NK-92 (cell line): ENCODE data around the gene EIPR1.
"Not testable (repeated sequence)": the region's sequence is repeated elsewhere in the genome, so short reads cannot be mapped to it uniquely, and the experiment has no call there.

Experiments used
- DNase-seq: peaks from one replicate; lab custom pipeline; 2025; ENCODE audit not compliant: unreplicated experiment; lab: John Stamatoyannopoulos, UW

Gene EIPR1

DNA sequence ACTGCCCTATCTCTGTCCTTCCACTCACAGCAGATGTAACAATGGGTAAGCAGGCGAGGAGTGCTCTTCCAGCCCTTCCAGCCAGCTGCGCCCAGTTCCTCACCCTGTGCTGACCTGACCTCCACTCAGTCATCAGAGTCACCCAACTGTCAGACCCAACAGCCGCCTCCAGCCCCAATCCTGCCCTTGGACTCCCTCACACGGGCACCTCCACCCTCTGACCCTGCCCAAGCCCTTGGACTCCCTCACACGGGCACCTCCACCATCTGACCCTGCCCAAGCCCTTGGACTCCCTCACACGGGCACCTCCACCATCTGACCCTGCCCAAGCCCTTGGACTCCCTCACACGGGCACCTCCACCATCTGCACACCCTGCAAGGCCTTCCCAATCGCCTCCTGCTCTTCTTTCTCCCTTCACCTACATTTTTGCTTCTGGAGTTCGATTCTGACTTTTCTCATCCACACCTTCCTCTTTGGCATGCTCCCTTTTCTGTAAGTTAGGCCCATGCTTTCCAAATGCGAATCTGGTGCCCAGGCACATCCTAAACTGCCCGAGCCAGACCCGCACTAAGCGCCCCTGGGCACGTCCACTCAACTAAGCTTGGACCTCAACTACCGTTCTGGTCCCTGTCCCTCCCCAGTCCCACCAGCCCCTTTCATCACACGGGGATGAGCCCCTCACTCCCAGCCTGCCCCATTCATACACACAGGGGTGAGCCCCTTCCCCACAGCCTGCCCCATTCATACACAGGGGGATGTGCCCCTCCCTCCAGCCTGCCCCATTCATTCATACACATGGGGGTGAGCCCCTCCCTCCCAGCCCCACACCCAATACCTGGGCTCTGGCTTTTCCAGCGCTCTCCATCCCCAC is 15.9 kb downstream of the EIPR1 start:
- DNase-seq: no peak

DNA sequence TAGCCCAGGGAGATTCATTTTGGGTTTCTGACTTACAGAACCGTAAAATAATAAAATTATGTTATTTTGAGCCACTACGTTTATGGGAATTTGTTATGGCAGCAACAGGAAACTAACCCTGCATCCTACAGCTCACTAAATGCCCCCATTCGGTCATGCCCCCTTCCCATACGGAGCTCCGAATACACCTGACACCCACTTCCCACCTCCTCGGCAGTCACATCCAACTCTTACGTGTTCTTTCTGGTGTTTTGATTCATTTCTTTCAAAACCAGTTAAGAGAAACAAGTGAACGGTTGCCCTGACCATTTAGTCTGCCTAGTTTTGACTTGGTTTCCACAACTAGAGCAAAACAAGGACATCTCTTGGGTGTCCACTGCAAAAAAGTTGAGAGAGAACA is 19.7 kb downstream of the EIPR1 start:
- no peak for DNase-seq

DNA sequence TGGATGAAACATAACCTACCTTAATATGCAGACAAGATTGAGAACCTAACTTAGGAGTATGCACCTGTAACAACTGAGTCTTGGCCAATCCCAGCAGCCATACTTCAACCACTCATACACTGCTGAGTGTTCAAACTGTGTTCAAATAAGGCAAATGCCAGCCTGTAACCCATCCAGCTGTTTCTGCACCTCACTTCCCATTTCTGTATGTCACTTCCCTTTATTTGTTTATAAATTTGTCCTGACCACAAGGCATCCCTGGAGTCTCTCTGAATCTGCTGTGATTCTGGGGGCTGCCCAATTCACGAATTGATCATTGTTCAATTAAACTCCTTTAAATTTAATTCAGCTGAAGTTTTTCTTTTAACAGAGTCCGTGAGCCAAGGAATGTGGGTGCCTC is 20.2 kb downstream of the EIPR1 start:
- DNase-seq: not testable (repeated sequence)

DNA sequence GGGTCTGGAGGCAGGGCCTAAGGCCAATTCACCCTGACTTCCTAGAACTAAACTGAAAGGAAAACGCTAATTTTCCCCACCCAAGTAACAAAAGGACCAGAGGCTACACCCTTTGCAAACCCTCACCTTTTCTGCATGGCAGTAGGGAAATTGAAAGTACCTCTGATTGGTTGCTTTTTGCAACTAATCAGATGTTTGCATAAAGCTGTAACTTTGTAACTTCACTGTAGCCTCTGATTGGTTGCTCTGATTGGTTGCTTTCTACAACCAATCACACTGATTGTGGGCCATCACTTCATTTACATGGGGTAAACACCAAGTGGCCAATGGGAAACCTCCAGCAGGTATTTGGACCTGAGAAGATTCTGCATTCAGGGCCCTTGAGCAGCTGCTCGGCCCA is 20.8 kb downstream of the EIPR1 start:
- no peak for DNase-seq

DNA sequence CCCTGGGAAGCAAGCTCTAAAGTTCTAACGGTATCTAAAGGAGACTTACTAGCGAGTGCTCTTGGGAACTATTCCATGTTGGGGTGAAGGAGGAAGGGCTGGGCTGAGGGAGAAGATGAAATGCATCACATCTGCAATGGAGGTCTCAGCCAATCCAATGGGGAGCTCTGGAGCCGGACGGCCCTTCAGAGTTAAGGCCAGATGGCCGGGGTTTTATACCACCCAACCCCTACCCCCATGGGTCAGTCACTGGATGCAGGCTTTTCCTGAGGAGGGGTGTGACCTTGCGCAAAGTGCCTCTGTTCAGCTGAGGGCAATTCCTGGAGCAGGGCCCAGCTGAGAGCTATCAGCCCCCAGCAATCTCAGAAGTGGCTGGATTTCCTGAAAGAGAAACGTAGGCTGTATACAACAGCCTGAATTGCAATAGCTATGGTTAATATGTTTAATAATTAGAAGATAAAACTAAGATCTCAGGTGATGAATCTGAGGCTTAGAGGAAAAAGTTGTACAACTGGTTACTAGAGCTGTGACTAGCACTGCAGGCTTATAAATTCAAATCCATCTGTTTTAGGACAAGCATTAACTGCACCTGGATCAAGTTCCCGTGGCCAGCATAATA is 21.6 kb downstream of the EIPR1 start:
- no peak for DNase-seq

DNA sequence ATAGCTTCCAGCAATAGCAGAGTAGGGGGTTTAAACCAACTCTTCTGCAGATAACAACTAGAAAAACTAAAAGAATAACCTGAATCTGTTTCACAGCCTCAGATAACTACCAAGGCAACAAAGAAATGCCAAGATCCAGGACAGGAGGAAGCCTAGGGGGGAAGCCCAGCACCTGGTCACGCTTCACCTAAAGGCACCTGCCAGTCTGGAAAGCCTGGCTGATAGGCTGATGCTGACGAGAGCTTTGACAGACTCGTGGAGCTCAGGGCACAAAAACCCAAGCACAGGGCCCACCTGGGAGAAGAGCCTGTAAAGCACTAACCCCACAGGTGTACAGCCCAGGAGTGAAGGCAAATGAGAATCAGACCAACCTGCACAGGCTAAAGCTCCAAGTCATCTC is 22.6 kb downstream of the EIPR1 start:
- no peak for DNase-seq

DNA sequence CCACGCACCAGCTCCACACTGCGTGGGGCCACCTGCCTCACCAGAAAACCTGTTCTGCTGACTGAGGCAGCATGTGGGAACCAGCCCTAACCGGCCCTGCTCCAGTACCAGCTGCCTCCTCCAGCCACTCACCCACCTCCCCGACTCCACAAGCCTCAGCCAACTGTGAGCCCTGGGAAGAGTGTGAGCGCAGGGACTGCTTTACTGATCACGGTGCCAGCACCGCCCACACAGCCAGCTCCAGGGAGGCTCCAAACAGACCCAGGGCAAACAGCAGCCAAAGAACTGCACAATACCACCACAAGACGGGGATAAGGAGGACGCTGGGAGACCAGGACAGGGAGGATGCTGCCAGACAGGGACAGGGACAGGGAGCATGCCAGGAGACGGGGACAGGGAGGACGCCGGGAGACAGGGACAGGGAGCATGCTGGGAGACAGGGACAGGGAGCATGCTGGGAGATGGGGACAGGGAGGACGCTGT is 28.4 kb downstream of the EIPR1 start:
- DNase-seq: no peak

DNA sequence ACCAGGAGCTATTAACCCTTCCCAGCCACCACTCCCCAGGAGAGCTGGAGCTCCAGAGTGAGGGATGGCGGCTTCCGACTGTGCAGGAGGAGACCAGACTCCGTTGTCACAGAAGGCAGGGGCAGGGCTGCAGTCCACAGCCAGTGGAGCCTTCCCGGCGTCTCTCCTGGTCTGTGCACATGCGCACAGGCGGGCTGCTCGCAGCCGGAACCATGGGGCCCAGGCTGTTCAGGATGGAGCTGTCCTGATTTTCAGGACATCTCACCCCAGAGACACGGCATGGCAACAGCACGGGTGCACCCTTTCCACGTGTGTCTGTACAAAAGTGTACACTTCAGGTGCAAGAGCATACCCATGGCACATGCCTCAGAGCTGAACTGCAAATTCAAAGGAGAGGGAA is 28.9 kb downstream of the EIPR1 start:
- no peak for DNase-seq

DNA sequence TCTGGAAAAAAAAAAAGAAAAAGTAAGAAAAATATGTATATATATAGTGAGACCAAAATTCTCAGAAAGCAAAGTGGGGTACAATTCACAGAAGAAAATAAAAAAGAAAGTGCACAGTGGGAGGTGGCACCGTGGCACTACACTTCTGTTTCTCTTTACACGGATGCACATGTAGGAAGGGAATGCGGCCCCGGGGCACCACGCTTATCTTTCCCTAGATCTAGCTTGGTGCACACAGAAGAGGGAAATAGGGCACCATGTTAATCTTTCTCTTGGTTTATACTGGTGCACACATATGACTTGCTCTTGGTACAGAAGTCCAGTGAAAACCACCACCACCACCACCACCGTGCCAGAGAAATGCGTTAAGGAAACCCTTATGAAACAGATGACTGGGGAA is 32.0 kb downstream of the EIPR1 start:
- DNase-seq: no peak

DNA sequence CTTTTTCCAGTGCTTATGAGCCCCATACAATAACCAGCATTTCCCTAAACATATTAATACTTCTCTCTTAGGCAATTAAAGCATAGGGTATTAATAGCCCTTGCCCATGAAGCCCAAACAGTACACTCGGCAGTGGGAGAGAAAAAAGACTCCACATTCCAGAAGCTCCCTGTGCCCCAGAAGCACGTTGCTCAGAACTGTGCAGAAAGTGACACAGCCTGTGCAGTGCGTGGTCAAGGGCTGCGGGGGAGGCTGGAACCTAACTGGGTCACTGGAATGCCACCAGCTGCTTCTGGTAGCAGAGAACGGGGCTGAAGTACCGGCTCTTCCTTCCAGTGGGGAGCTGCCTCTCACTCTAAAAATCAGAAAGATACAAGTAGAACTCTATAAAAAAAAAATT is 32.7 kb downstream of the EIPR1 start:
- no peak for DNase-seq

DNA sequence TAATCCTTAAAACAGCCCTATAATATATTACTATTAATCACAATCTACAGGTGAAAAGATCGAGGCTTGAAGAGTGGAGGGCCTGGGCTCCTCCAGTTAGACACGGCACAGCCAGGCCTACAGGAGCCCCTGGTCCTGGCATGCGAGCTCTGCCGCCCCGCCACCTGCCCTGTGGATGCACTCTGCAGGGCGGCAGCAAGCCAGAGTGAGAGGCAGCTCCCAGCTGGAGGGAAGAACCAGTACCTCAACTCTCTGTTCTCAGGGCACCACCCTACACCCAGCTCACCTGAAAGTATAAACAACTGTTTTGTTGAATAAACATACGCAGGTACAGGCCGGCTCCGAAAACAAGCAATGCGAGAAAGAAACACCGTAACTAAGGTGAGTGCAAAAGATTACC is 34.6 kb downstream of the EIPR1 start:
- no peak for DNase-seq

DNA sequence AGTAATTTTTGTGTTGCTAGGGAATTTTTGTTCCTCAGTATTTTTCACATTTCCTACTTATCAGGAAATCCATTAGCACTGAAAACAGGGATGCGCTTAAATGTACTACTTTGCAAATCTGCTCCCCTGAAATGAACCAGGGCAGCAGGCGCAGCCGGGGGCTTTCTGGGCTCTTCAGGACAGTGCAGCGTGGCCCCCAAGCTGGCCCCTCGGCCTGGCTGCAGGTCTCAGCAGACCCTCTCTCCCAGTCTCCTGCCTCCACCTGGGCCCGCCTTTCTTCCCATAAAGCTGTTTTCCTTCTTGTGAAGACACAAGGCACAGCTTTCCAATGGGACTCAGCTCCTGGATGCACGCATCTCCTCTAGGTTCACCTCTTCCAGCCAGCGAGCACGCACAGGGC is 35.3 kb downstream of the EIPR1 start:
- DNase-seq: no peak

DNA sequence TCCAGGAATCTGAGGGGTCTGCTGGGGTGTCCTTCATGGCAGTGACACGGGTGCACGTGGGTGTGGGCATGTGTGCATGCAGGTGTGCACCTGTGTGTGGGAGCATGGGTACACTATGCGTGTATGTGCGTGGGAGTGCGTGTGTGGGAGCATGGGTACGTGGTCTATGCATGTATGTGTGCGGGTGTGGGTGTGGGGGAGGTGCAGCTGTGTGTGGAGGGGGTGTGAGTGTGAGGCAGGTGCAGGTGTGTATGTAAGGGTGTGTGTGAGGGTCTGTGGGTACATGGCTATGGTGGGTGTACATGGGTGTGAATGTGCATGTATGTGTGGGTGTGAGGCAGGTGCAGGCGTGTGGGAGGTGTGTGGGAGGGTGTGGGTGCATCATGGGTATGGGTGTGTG is 36.3 kb downstream of the EIPR1 start:
- no peak for DNase-seq

DNA sequence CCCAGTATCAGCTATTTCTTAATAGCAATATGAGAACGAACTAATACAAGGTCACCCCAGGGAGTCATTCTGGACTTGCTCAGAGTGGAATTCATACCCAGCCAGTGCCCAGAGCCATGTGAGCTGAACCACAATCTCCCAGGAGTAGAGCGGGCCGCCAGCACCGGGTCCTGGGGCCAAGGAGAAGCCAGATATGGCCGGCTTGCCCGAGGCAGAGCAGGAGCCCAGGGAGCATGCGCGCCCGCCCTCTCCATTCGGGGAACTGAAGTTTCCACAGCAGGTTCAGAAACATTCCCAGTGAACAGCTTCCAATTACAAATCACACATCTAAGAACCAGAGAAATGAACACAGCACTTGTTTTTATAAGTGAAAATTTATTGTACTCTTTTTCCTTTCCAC is 37.5 kb downstream of the EIPR1 start:
- DNase-seq: no peak

DNA sequence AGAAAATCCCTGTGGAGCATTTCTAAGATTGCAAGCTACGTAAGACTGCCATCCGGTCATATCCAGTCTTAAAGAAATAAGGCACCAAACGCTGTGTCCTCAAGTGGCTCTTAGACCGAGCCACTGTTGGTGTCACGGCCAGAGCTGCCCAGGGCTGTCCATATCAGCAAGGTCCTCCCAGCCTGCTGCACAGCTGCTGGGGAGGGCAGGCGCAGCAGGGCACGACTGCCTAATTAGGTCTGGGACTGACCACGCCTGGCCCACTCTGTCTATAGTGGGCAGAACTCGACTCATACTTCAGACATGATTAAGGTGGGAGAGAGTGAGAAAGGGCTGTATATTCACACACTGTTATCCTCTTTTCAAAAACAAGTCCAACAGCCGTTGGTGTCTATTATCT is 39.3 kb downstream of the EIPR1 start:
- no peak for DNase-seq

DNA sequence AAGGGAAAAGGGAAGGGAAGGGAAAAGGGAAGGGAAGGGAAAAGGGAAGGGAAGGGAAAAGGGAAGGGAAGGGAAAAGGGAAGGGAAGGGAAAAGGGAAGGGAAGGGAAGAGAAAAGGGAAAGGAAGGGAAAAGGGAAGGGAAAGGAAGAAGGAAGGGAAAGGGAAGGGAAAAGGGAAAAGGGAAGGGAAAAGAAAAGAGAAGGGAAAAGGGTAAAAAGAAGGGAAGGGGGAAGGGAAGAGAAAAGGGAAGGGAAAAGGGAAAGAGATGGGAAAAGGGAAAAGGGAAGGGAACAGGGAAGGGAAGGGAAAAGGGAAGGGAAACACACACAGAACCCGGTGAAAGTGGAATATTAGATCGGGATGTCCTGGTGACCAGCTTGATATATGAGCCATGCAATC is 40.8 kb downstream of the EIPR1 start:
- no peak for DNase-seq

DNA sequence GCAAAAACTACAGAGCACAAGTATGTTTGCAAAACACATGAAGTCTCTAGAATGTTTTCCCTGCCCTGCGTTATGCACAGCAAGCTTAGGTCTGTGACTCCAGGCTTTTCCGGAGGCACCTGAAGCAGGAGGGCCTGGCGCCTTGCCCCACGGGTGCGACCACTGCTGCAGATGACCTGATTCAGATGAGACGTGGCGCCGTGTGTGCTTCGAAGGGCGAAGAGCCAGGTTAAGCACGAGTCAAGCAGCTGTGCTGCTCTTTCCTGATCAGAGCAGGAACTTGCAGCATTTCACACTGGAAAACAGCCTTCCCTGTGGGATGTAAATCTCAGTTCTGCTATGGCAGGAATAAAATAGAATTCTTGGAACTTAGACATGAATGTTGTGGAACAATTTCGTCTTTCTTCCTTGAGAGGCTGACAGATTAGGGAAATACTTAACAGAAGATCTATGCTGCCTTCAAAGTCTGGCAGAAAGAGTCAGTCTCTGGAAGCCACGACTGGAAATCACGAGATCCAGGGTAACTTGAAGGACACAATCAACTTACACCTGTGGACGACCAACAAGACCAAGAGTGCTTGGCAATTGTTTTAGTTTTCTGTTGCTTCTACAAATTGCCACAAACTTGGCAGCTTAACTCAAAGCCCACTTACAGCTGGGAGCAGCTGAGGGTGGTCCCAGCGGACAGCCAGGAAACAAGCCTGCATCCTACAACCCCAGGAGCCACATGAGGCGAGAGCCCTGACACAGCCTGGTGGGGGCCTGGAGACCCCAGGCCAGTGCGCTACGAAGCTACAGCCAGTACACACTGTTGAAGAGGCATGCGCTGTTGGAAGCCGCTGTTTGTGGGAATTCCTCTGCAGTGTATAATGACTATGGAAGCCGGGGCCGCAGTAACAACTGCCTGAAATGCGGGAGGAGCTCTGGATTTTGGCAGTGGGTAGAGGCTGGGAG is 42.9 kb downstream of the EIPR1 start:
- no peak for DNase-seq

DNA sequence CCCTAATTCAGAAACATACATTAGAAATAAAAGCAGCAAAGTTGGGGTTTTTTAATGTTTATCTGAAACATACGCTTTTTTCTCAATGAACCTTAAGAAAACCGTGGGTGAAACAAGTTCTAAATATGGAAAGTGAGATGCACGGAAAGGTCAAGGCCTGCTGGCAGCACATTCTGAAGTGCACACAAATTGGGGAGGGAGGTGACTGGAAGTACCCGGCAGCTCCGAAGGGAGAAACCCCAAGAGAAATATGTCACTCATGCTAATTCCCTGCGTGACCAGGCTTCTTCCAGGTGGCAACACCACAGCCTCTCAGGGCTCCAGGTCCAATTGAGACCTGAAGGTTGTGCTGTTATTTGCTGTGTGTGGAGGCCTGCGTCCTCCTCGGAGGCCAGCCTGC is 45.5 kb downstream of the EIPR1 start:
- DNase-seq: no peak

DNA sequence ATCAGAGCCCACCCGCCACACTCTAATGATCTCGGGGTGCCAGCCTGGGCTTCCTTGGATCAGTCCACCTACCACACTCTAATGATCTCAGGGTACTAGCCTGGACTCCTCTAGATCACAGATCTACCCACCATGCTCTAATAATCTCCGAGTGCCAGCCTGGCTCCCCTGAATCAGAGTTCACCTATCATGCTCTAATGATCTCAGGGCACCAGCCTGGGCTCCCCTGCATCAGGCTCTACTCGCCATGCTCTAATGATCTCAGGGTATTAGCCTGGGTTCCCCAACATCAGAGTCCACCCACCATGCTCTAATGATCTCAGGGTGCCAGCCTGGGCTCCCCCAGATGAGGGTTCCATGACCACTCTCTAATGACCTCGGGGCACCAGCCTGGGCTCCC is 48.1 kb downstream of the EIPR1 start:
- no peak for DNase-seq

DNA sequence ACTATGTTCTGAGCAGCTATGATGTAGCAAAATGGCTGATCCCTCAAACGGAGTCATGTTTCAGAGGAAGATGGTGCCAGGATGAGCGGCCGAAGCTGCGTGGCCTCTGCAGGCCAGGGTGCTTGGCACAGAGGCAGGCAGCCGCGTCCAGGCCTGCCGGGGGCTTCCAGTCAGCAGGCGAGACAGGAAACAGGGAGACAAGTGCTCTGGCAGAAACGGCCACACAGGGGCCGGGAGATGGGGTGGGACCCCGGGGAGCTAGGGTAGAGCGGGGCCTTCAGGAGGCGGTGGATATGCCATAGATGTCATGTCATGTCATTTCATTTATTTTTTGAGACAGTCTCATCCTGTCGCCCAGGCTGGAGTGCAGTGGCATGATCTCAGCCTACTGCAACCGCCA is 50.7 kb downstream of the EIPR1 start:
- DNase-seq: no peak

DNA sequence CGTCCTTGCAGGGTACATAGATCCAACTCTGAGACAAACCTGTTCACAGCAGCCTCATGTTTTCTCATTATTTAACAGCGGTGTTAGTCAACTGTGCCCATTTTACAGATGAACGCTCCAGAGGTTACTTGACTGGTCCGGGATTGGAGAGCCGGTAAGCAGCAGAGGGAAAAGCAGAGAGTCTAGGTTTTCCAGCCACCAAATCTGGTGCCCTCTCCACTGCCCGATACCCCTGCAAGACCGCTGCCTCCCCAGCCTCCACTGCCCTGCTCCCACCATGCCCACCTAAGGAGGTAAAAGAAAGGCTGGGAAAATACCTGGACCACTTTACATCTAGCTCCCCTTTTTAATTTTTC is 51.5 kb downstream of the EIPR1 start:
- DNase-seq: no peak
